Stimulated activated CD4-positive, alpha-beta T cell treated with anti-CD3 and anti-CD28 coated beads, Interleukin-15, amount 100 ng/mL, for 24 hours (primary cell): Measurements from ENCODE around the gene SLMAP.

Source experiments
- DNase-seq: peaks from one replicate; pipeline ENCODE4 v3.0.0-alpha.2; 2020

SLMAP gene

DNA sequence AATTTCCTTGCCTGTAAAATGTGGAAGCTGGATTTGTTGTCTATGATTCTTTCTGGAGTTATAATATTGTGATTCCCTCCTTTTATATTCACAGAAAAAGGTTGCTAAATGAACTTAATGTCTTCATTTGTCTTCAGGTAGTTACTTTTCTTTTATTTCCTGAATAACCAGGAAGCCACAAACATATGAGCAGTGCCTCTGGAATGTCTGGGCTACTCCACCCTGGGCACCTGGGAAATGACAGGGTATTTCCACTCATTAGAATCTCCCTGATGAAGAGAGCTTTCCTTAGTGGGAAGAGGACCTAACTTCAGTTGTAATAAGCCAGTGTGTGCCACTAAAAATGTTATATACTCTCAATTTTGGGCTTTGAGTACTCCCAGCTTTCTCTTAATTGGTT lies 3.8 kb upstream of the SLMAP start:
- DNase-seq, result no peak

DNA sequence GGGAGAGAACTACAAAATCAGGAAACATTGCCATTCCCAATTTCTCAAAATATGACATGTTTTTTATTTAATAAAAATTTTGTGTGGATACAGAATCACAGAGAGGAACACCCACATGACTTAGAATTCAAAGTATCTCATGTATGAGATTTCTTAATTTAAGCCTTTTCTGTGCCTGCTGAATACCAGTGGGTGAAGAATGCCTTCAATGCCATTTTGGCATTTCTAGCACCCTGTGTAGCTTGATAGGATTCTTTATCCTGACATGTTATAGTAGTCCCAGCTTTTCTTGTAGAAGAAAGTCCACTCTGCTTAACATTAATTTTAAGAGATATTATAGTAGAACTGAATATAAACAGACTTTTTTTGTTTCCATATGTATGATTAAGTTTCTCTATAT lies 3.1 kb upstream of the SLMAP start:
- DNase-seq, result no peak

DNA sequence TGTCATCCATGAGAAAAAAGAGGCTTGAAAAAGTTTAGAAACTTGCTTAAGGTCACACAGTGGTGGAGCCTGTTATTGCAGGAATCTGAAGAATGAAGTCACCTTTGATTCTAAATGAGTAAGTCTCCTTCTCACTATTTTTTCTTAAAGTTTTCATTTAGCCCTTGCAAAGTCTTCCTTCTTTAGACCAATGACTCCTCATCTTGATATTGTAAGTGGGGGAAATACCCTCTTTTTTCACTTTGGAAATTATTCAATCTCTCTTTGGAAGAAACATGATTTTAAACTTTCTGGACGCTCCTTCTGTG lies 787 bp upstream of the SLMAP start:
- DNase-seq, result peak; percentile 12

GRCh38 chr3:57756528-57757401 lies 656 bp downstream of the SLMAP start:
- DNase-seq, result peak; percentile 62

- no peak for DNase-seq
Measured at GRCh38 chr3:57757642-57758297, 1.7 kb downstream of the SLMAP start.

DNA sequence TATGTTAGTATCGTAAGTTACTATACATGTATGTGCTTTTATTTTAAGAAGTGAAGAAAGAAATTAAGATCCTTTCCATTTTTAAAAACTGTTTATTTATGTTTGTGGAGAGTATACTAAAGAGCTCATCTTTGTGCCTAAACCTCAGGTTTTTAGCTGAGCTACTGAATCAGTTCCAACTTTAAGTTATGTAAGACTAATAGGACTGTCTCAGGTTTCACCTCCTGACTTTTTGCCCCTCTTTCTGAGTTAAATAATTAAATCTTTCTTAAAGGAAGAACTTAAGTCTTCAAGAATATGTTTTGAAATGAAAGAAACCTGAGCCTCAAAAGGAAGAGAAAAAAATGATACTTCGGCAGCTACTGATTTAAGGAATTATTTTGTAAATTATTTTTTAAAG lies 2.6 kb downstream of the SLMAP start:
- DNase-seq, result no peak

GRCh38 chr3:57764794-57765193 lies 8.7 kb downstream of the SLMAP start:
- DNase-seq, result no peak

DNA sequence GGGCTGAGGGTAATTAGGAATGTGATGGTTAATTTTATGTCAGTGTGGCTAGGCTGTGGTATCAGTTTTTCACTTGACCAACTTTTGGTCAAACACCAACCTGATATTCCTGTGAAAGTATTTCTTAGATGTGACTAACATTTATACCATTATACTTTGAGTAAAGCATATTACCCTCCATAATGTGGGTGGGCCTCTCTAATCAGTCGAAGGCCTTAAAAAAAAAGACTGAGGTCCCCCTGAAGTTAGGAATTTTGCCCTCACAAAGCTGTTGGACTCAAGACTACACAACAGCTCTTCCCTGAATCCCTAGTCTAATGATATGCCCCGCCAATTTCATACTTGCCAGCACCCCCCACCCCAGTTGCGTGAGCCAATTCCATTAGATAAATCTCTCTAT lies 12.5 kb downstream of the SLMAP start:
- no peak for DNase-seq

GRCh38 chr3:57770009-57770827 lies 14.1 kb downstream of the SLMAP start:
- no peak for DNase-seq

GRCh38 chr3:57772251-57772650 lies 16.1 kb downstream of the SLMAP start:
- DNase-seq, result no peak

DNA sequence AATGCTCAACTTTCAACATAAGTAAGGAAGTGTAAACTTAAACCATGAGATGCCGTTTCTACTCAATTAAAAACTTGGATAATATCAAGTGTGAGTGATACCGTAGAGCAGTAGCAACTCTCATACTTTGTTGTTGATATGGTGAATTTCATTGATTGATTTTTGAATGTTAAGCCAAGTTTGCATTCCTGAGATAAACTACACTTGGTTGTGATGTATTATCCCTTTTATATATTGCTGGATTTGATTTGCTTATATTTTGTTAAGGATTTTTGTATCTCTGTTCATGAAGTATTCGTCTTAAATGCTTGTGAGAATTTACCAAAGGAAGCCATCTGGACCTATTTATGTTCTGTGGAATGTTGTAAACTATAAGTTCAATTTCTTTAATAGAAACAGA lies 21.7 kb downstream of the SLMAP start:
- DNase-seq, result no peak

DNA sequence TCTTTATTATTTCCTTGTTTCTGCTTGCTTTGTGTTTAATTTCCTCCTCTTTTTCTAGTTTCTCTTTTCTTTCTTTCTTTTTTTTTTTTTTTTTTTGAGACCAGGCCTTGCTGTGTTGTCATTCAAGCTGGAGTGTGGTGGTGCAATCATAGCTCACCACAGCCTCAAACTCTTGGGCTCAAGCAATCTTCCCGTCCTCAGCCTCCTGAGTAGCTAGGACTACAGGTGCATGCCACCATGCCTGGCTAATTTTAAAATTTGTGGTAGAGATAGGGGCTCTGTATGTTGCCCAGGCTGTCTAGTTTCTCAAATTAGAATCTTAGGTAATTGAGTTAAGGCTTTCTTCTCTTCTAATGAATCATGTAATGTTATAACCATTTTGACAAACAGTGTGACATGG lies 22.4 kb downstream of the SLMAP start:
- DNase-seq, result no peak

GRCh38 chr3:57779666-57780065 lies 23.6 kb downstream of the SLMAP start:
- no peak for DNase-seq

DNA sequence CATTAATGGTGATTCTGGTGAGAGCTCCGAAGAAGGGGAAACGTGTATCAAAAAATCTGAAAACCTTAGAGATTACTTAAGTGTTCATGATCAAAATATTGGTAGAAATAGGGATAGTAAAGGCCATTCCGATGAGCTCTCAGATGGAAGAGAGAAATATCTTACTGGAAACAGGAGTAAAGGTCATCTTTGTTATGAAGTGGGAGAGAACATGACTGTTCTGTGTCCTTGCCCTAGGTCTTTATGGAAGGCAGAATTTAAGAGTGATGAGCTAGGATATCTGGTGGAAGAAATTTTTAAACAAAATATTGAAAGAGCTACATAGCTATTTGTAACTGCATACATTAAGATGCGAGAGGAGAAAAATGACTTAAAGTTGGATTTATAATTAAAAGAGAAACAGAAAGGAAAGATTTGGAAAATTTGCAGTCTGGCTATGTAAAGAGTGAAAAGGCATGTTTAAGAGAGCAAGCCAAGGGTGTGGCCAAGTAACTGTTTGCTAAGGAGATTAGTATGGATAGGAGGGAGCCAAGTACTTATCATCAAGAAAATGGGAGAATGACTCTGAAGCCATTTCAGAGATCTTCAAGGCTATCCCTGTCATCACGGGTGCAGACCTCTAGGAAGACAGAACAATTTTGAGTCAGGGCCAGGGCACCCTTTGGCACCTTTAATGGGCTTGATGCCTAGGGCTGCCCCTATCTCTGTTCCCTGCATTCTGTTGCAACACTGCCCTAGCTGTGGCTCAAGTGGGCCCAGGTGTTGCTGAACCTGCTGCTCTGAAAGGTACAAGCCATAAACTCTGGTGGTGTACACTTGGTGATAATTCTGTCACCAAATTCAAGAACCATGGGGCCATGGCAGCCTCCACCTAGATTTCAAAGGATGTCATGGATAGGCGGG lies 27.3 kb downstream of the SLMAP start:
- DNase-seq, result no peak

GRCh38 chr3:57784089-57784735 lies 28.1 kb downstream of the SLMAP start:
- DNase-seq, result no peak

DNA sequence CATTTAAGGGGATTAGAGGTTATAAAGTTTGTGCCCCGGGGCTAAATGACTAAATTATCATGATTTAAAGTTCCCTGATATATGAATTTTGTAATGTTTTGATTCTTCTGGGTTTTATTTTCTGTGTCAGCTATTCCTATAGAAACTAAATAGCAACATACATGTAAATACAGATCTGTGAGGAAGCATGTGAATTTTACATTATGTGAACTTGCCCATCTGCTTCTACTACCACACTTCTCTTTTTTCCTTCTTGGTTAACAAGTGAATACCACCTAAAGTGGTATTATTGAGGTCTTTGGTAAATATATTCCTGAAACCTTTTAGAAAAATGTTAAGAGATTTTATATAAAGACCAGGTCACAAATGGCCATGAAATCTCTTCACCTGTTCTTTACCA lies 29.3 kb downstream of the SLMAP start:
- DNase-seq, result no peak

DNA sequence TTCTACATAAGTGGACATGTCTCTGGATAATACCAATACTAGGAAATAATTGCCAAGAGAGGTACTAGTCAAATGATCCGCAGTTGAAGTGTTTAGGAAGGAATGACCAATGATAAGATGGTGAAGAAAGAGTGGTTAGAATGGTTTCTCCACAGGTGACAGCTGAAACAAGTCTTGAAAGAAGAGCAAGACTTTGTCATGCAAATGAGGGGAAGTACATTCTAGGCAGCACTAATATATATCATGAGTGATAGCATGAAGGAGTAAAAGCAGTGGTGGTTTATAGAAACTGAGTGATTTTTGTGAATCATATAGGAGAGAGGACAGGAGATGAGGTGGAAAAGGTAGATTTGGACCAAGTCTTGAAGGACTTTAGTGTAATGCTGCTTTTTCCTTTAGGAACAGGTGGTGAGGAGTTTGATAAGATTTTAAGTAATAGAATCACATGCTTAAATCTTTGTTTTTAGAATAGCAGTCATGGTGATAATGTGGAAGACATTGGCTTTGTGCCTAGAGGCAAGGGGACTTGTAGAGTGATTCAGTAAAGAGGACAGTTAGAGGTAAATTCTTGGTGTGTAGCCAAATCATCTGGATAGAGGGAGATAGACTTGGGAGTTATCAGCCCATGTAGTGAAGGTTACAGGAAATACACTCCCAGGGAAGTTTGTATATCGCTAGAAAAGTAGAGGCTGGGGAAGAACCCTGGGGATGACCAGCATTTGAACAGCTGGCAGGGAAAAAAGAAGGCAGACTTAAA lies 31.9 kb downstream of the SLMAP start:
- no peak for DNase-seq

DNA sequence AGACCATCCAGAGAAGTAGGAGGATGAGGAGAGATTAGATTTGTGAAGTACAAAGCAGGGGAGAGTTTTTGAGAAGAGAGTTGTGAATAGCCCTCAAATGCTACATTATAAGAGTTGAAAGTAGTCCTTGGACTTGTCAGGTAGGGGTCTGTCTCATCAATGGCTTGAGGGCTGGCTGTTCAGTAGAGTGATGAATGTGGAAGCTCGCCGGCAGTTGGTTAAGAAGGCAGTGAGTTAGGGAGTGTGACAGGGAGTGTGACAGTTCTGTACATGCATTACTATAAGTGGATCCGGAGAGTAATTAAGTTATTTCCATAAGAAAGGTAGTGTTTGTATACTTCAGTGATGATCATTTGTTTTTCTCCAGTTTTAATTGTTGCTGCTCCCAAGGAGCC lies 32.5 kb downstream of the SLMAP start:
- DNase-seq, result no peak

DNA sequence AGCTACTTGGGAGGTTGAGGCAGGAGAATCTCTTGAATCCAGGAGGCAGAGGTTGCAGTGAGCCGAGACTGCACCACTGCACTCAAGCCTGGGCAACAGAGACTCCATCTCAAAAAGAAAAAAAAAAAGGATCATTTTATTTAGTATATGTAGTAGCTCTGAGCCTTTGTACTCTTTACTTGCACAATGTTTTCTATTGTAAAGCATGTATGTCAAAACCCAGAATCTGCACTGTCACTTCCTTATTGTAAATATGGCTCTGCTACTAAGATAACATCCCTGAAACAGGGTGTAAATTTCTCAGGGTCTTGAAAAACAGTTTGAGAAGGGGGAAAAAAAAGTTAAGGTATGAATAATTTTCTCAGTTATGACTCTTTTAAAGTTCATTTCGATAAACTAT lies 35.1 kb downstream of the SLMAP start:
- DNase-seq, result no peak

GRCh38 chr3:57792198-57792597 lies 36.1 kb downstream of the SLMAP start:
- no peak for DNase-seq

GRCh38 chr3:57793737-57794187 lies 37.7 kb downstream of the SLMAP start:
- no peak for DNase-seq
